ENCODE data around the gene SIVA1. TPM values are rescaled to one million over a fixed set of nuclear protein-coding genes. Genes with fewer than 3 reads are reported as not detected.

SIVA1 gene
- total and polyA plus RNA-seq, 2 of the 4 experiments (the other 2 are of a cell fraction): 166 to 184 TPM

DNA sequence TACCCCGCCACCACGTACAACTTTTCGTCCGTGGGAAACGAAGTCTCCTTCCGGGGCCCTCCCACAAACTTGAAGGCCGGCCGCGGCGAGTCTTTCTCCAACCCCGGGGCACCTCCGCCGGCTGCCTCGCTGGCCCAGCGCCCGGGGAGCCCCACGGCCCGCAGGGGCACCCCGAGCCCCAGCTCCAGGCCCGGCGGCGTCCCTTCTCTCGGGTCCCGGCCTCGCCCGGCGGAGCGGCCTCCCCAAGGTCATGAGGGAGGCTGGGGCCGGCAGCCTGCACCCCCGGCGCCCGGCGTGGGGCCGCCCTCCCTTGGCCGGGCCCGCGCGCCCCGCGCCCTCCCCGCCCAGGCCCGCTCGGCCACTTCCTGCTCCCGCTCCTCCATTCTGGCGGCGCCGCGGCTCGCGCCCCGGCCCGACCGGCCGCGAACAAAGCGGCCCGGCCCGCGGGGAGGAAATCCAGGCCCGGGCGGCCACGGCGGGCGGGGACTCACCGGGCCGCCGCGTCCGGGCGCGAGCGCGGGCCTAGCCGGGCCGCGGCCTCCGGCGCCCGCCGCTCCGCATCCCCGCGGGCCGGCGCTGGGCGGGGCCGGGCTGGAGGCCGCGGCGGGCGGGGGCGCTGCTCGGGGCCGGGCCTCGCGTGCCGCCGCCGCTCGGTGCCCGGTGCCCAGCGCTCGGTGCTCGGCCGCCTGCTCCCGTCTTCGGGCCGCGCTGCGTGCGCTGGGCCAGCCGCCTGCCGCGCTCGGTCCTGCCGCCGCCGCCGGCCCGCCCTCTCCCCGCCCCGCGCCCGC is 42.2 kb downstream of the SIVA1 start, which contains the start of gene AKT1:
AKT1 (minus strand) TSS at position 756 of the 788 bp plus-strand sequence. CDS start 3,105 bp downstream, outside the sequence.
- peak within 1 kb of the TSS; percentile 86 for H3K4ac ChIP-seq (ENCODE audit: low read depth, low read length)
- peak within 1 kb of the TSS; percentile 91 to 95 for H4K8ac ChIP-seq (ENCODE audit: low read depth in 2 of 2, low read length in 2 of 2)
- peak within 1 kb of the TSS; percentile 85 for H3K14ac ChIP-seq (replicated peaks; ENCODE audit: low read depth, low read length)
- TF ChIP-seq POLR2A (IDR thresholded peaks at IDR 0.05; ENCODE audit: low read depth, low read length) (0 out of 2 replicates have a peak, but pooled peaks have one; percentile 14), MAZ (IDR thresholded peaks at IDR 0.05; ENCODE audit: borderline replicate concordance, low read depth, low read length) (peak; percentile 47; the same call in 1 of the 2 replicates)
- TF ChIP-seq, protein P1, sequence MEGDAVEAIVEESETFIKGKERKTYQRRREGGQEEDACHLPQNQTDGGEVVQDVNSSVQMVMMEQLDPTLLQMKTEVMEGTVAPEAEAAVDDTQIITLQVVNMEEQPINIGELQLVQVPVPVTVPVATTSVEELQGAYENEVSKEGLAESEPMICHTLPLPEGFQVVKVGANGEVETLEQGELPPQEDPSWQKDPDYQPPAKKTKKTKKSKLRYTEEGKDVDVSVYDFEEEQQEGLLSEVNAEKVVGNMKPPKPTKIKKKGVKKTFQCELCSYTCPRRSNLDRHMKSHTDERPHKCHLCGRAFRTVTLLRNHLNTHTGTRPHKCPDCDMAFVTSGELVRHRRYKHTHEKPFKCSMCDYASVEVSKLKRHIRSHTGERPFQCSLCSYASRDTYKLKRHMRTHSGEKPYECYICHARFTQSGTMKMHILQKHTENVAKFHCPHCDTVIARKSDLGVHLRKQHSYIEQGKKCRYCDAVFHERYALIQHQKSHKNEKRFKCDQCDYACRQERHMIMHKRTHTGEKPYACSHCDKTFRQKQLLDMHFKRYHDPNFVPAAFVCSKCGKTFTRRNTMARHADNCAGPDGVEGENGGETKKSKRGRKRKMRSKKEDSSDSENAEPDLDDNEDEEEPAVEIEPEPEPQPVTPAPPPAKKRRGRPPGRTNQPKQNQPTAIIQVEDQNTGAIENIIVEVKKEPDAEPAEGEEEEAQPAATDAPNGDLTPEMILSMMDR (conservative IDR thresholded peaks at IDR 0.05; ENCODE audit: low read depth, low read length): no peak
- H2BK20ac ChIP-seq (ENCODE audit: low read depth, low read length): no peak within 1 kb of the TSS
- peak within 1 kb of the TSS; percentile 70; the same call in 1 of the 2 replicates for H3K56ac ChIP-seq (ENCODE audit: extremely low read depth, insufficient read depth, low read length)
- peak within 1 kb of the TSS; percentile 91 for H4K5ac ChIP-seq (ENCODE audit: low read depth, low read length)
- WGBS, 2 experiments (ENCODE audit: extremely low coverage in 2 of 2, insufficient read length in 1 of 2): 0% methylated on average over 81 of the region's 124 CpGs; no CpG with 5 or more reads in 1 of the 2 experiments
- peak within 1 kb of the TSS; percentile 90 for H3K23ac ChIP-seq (ENCODE audit: low read depth, low read length)
- intact Hi-C loops (cut with micrococcal nuclease): loop anchor here (2.0 kb wide), 1 partner anchor 70 kb away; the partner anchor contains the start of gene CEP170B
- H2AK9ac ChIP-seq (replicated peaks; ENCODE audit: low read depth, low read length, poor library complexity): peak within 1 kb of the TSS; percentile 99
- in situ Hi-C loops (cut with MboI; ENCODE audit: low sequenced_read_pairs): no loop called here
- peaks cover 47% of the 10 kb centered on the region for H4K20me1 ChIP-seq (ENCODE audit: insufficient read depth, low read length)
- H2BK120ac ChIP-seq (ENCODE audit: low read depth, low read length): no peak within 1 kb of the TSS; the same call in 1 of the 2 replicates
- peak within 1 kb of the TSS; percentile 83 for H3K27ac ChIP-seq (ENCODE audit: insufficient read depth, low read length)
- H2BK15ac ChIP-seq (ENCODE audit: low read depth, low read length): peak within 1 kb of the TSS; percentile 40; the same call in 1 of the 3 replicates
- H3K27me3 ChIP-seq (ENCODE audit: control insufficient read depth, insufficient read depth, low read length): no peaks in the 10 kb centered on the region
- H3K9me3 ChIP-seq (ENCODE audit: control insufficient read depth, insufficient read depth, low read length): no peaks in the 10 kb centered on the region
- DNase-seq: no peak
- H3K79me1 ChIP-seq (ENCODE audit: low read depth in 1 of 2, low read length in 2 of 2): peaks cover 0 to 48% of the 10 kb centered on the region in 2 experiments; a peak in 3 of 4 replicates
- H3K9me1 ChIP-seq (ENCODE audit: insufficient read depth, low read length): peaks cover 10% of the 10 kb centered on the region
- H3K9ac ChIP-seq (ENCODE audit: low read depth, low read length): peak within 1 kb of the TSS; percentile 88
- H4K91ac ChIP-seq (ENCODE audit: insufficient read depth, low read depth, low read length): peak within 1 kb of the TSS; percentile 79
- H2AFZ ChIP-seq (replicated peaks; ENCODE audit: low read length, poor library complexity): peak within 1 kb of the TSS; percentile 98
- ChIA-PET CTCF (no interaction called here), POLR2A (ENCODE audit: unreplicated experiment) (no interaction called here)
- peak within 1 kb of the TSS; percentile 80 for H3K4me3 ChIP-seq (ENCODE audit: insufficient read depth, low read depth, low read length)
- peaks cover 20% of the 10 kb centered on the region; the same call in 1 of the 2 replicates for H3K36me3 ChIP-seq (ENCODE audit: control insufficient read depth, insufficient read depth, low read length)
- H3K4me1 ChIP-seq (ENCODE audit: control insufficient read depth, insufficient read depth, low read length): peaks cover 28% of the 10 kb centered on the region
- dilution Hi-C loops (cut with HindIII; ENCODE audit: low sequenced_read_pairs, unreplicated experiment): no loop called here
- ATAC-seq (ENCODE audit: low read depth): peak; percentile 72
- peak within 1 kb of the TSS; percentile 73 for H3K4me2 ChIP-seq (ENCODE audit: low read depth, low read length)
- no TSS peak for BruUV-seq (replicated peaks)
- H2AK5ac ChIP-seq (ENCODE audit: low read depth, low read length): peak within 1 kb of the TSS; percentile 96
- peak within 1 kb of the TSS; percentile 1; the same call in 1 of the 2 replicates for H3K18ac ChIP-seq (ENCODE audit: low read depth, low read length)
- H2BK5ac ChIP-seq (ENCODE audit: low read depth, low read length, poor library complexity, severe bottlenecking): peak within 1 kb of the TSS; percentile 49
